Fibroblast of peridontal ligament (primary cell): ENCODE measurements around the gene ATP6V0A4.
"Not testable (repeated sequence)": the region's sequence is repeated elsewhere in the genome, so short reads cannot be mapped to it uniquely, and the experiment has no call there.

ENCODE experiments used
- DNase-seq: peaks from one replicate; pipeline ENCODE4 v3.0.0-alpha.2; 2010; ENCODE audit errors: extremely low read depth

ATP6V0A4 gene

GRCh38 chr7:138802706-138803105 is 4.7 kb upstream of the ATP6V0A4 start:
- DNase-seq: no peak

GRCh38 chr7:138801256-138801655 is 3.3 kb upstream of the ATP6V0A4 start:
- no peak for DNase-seq

DNA sequence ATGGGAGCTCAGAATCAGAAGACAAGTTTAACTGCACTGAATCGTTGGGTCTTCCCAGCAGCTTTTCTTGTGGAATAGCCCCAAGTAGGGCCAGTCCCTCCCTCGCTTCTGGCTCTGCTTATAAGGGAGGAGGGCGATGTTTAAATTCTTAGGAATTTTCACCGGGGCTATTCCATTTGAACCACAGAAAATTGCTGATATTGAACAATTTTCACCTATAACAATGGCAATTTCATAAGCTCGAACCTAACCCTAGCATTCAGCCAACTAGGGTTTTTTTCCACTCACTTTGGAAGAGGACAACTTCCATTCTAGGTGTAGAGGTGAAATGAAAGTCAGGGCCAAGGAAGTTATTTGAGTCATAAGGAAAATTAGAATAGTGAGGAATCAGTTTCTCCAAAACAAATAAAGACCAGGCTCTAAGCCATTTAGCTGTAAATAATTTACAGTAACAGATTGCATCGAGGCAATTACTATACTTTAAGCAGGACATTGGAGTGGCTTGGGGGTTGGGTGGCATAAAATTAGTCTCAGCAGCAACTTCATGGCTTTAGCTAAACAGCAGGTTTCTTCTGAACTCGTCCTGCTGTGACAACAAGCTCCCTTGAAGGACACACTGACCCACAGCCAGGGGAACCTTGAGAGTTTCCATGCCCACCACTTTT is 1.5 kb upstream of the ATP6V0A4 start:
- DNase-seq: no peak

DNA sequence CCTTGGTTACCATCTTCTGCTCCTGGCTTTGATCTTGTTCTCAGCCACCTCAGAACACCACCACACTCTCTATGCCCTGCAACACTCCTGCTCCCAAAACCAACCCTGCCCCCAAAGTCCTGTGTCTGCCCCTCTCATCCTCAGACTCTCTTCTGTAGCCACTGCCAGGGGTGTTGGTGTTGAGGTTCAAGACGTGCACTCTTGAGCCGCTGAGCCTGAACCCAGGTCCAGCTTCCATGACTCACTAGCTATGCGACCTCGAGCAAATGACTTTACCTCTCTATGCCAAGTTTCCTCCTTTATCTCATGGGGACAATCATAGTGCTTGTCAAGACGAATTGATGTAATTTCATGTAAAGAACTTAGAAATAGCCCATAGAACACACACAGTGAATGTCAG is 840 bp upstream of the ATP6V0A4 start:
- DNase-seq: no peak

GRCh38 chr7:138797046-138797445 is 950 bp downstream of the ATP6V0A4 start:
- not testable (repeated sequence) for DNase-seq

GRCh38 chr7:138796038-138796615 is 1.9 kb downstream of the ATP6V0A4 start:
- DNase-seq: no peak

DNA sequence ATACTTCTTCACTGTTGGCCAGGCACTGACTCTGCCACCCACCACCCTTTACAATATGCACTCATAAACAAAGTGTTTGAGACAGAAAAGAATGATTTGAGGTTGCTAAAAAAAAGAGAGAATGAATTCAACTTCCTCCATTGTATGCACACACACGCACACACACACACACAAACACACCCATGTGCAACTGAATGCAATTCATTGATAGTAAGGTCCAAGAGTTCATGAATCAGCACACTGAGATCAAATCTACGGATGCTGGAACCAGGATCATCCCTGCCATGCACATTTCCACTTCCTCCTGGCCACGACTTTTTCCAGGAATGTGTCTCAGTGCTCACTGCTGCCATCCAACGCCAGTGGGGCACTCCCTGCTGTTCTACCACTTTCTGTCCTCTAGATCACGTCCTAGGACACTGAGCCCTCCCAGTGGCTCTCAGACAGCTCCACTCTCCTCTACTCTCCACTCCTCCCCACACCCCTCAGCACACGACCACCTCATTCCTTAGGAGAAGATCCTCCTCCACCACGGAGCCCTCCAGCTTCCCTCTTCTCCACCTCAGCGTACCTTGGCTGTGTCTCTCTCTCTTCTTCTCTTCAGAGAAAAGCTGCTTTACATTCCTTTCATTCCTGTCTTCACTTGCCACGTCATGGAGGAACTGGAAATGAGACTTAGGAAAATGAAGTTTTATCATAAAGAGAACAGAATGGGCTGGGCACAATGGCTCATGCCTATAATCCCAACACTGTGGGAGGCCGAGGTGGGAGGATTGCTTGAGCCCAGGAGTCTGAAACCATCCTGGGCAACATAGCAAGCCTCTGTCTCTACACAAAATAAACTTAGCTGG is 12.2 kb downstream of the ATP6V0A4 start:
- DNase-seq: no peak

GRCh38 chr7:138784692-138785091 is 13.3 kb downstream of the ATP6V0A4 start:
- no peak for DNase-seq

DNA sequence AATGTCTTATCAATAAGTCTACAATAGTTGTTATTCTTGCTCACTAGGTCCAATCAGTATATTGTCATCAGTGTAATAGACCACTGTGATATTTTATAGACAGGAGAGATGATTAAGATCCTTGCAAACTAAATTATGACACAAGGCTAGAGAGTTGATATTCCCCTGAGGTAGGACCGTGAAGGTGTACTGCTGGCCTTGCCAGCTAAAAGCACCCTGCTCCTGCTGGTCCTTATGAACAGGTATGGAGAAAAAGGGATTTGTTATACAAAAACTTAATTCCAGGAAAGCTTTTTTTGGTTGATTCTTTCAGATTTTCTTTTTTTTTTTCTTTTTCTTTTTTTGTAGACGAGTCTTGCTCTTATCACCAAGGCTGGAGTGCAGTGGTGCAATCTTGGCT is 17.0 kb downstream of the ATP6V0A4 start:
- no peak for DNase-seq

DNA sequence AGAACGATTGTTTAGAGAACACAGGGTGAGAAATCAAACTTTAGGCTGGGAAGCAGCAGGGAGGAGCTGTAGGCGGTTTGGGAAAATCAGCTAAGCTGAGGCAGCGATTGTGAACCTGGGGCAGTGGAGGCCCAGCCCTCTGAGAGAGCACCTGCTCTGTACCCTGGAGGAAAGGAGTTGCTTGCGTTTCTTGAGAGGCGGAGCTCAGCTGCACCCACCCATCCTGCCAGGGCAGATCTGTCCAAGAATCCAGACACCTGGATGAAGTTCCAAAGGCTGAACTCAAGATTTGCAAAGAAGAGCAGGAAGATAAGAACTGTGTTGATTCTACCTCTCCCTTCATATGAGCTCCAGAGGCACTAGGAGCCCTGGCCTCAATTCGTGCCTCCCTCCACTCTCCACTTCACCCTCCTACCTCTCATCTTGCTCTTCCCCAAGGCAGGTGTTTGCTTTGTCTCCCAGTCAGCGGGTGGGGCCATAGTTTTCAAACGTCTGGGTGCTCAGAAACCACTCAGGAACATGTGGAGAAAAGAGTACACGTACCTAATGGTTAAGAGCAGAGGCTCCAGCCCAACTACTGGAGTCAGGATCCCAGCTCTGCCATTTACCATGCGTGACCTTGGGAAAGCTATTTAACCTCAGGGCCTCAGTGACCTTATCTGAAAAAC is 21.7 kb downstream of the ATP6V0A4 start:
- DNase-seq: no peak

GRCh38 chr7:138773817-138774216 is 24.2 kb downstream of the ATP6V0A4 start:
- DNase-seq: no peak

- no peak for DNase-seq
Observed at GRCh38 chr7:138773176-138773575, 24.8 kb downstream of the ATP6V0A4 start.

GRCh38 chr7:138770904-138771303 is 27.1 kb downstream of the ATP6V0A4 start:
- no peak for DNase-seq

- no peak for DNase-seq
Observed at GRCh38 chr7:138768241-138768640, 29.8 kb downstream of the ATP6V0A4 start.

- DNase-seq: no peak
Observed at GRCh38 chr7:138756591-138757242, 41.3 kb downstream of the ATP6V0A4 start.

DNA sequence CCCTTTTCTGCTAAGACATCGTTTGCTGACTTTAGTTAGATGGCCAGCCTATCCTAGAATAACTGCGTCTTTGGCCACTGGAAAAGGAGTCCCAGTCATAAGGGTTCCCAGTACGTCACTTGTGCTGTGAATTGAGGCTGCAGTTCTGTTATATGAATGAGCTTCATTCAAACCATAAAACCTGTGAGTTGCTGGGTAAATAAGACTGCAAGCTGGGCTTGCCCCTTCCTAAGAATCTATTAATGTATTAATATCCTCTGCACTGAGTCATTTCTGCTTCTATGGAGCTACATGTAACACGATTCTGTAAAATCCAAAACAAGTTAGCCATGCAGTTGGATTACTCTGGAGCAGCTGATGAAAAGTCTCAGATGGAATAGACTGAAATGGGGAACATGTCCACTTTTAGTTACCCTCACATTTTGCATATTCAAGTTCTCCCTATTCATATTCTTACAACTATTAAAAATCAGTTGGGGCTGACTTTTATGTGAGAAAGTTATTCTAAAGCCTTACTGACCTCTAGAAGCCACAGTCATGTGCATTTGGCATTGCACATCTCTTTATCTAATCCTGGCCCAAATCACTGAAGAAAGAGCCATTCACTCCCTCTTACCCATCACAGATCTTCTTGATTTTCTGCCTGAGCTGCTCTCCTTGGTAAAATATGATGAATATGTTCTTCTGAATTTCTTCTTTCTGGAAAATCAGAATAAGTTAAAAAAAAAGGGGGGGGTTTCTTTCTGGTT is 42.0 kb downstream of the ATP6V0A4 start:
- DNase-seq: no peak

DNA sequence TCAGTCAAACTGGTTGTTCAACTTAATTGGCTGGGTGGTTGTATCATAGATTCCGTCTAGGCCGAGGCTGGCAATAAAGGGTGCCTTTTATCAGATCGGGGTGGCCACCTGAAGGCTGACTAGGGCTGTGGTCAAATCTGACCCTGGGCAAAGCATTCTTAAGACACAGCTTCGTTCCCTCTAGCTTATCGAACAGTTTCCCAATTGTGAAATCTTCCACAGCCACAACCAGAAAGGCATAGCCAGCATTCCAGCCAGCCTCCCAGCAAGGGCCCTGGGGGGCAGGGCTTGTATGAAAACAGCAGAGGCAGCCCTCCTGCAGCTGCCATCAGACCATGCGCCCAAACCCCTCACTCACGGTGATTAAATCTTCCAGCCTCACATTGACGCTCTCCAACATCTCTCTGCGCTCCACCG is 42.7 kb downstream of the ATP6V0A4 start:
- no peak for DNase-seq

DNA sequence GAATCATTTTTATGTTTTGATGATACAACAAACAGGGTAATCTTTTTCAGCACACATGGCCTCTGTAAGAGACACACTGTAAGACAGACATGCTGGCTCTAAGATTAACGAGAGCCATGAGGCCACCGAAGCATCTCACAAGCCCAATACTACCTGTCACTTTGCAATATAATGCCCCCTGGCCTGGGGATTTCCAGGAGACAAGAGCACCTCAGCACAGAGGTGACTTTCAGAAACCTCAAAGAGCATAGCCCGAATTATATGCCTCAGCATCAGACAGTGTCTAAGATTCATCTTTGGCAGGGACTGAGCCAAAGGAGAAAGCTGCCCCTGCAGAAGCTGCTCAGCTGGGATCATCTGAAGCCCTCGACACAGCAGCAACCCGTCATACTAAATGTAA is 44.4 kb downstream of the ATP6V0A4 start:
- DNase-seq: no peak

- DNase-seq: no peak
Observed at GRCh38 chr7:138753150-138753518, 44.9 kb downstream of the ATP6V0A4 start.

- no peak for DNase-seq
Observed at GRCh38 chr7:138752518-138753149, 45.4 kb downstream of the ATP6V0A4 start.
